NCI-H345 treated with DMSO at 0.1 percent for 48 hours (cell line): Measurements from ENCODE around the gene GYS2.
"Not testable (repeated sequence)": the region's sequence is repeated elsewhere in the genome, so short reads cannot be mapped to it uniquely, and the experiment has no call there.

Experiments
- DNase-seq: peaks from one replicate; lab custom pipeline; 2025; ENCODE audit not compliant: unreplicated experiment; lab: John Stamatoyannopoulos, UW

The GYS2 gene

DNA sequence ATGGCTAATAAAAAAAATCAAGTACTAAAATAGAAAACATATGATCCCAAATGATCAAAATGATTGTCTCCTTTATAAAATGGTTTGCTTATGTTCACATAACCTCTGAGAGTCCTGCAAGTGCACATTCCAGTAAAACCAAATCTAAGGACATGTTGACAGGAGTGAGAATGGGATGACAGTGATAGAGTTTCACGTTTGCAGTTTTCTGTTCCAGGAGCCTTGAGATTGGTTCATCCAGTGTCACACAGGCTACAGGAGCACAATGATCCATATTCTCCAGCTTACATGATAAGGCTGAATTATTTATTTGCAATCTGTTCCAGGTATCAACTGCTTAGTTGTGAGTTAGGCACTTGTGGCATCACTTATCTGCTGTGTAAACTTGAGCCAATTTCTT, 1.5 kb upstream of the GYS2 start:
- DNase-seq: no peak

DNA sequence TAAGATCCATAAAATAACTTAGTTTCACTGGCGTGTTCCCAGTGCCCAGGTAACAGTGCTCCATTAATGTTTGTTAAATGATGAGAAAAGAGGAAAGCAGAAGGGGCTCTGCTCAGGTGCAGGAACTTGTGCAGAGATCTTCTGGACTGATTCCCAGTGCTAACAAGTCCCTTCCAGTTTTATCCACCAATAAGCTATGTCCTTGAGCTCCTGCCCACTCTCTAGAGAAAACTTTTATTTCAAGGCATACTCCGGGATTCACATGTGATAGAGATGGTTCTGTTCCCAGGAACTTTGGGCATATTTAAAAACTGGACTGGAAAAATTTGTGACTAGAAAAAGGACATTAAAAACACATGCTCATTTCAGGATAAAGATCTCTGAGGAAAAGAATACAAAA, 1.9 kb downstream of the GYS2 start:
- DNase-seq: no peak

DNA sequence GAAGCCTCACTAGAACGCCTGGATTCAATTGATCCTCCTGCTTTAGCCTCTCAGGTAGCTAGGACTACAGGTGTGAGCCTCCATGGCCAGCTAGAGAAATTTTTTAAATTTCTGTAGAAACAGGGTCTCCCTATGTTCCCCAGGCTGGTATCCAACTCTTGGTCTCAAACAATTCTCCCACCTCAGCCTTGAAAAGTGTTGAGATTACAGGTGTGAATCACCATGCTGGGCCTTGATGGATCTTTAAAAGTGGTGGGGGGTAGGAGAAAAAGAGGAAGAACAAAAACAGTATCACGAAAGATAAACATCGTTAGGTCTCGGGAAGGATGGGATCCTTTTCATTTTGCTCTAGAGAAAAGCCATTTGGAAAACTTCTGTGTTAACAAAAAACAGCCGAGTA, 4.5 kb downstream of the GYS2 start:
- no peak for DNase-seq

DNA sequence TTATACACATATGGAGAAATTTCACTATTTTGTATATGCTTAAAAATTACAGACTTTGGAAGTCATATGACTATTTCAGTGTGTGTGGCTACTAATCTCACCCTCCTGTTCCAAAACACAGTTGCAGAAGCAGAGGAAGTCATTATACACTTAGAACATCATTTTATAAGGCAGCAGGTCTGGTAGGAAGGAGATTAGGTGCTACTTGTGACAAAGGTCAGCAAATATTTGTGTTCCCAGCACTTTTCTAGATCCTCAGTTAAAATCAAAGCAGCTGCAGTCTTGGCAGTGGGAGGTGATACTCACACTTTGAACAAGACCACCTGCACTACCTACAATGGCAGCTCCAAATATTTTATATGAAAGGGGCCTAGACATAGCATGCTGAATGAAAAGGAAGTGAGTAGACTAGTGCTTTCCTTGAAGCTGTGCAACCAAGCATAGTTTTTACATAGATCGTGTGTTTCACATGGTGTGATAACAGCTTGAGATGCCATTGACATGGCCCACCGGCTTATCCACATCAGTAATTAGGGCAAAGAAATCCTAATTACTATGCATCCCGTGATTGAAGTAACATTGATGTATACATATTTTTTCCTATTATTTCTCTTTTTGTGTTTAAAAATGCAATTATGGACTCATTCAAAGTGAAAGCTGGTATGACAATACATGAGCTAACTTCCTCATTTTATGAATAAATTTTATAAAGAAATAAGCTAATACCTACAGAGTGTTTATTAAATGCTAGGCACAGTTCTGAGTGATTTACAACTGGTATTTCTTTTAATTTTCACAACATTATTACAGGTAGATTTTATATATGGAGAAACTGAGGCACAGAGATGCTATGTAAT, 5.3 kb downstream of the GYS2 start:
- no peak for DNase-seq

DNA sequence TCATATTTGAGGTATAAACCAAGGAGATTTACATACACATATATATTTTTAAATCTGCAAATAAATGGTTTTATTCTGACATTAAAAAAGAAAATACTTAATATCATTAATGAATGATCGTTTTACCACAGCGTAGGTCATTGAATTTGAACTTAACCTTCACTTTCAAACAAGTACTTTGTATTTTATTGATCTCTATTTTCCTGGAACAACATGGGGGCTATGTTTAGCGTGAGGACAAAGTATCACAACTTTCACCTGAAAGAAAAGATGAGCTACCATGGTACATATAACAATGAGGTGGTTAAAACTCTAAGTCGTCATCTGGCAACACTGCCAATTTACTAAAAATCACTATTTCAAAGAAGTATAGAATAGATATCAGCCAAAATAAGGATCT, 6.0 kb downstream of the GYS2 start:
- DNase-seq: no peak

DNA sequence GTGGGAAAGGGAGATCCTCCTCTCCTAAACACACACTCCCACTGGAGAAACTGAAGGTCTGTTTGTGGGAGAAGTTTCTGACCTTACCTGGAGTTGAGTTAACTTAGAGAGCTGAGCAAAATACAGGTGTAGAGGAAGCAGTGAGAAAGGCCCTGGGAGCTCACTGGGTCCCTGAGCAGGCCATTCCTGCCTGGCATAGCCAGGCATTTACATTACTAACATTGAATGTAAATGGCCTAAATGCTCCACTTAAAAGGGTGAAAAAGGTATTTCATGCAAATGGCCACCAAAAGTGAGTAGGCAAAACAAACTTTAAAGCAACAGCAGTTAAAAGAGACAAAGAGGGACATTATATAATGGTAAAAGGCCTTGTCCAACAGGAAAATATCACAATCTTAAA, 9.3 kb downstream of the GYS2 start:
- not testable (repeated sequence) for DNase-seq

DNA sequence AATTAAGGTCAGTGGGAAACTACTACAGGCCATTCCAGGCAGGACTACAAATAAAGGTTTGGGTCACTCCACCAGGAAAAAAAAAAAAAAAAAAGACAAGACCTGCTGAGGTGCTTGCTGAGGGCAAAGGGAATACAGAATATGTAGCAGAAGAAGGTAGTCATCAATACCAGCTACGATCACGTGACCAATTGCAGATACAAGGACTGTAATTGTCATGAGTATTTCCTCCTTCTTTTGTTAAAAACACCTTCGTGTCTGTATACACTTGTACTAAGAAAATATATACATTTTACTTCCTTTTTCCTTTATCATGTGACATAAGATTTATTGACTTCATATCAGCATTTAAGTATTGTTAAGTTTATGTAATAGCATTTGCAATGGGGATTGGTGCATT, 19.2 kb downstream of the GYS2 start:
- DNase-seq: no peak

DNA sequence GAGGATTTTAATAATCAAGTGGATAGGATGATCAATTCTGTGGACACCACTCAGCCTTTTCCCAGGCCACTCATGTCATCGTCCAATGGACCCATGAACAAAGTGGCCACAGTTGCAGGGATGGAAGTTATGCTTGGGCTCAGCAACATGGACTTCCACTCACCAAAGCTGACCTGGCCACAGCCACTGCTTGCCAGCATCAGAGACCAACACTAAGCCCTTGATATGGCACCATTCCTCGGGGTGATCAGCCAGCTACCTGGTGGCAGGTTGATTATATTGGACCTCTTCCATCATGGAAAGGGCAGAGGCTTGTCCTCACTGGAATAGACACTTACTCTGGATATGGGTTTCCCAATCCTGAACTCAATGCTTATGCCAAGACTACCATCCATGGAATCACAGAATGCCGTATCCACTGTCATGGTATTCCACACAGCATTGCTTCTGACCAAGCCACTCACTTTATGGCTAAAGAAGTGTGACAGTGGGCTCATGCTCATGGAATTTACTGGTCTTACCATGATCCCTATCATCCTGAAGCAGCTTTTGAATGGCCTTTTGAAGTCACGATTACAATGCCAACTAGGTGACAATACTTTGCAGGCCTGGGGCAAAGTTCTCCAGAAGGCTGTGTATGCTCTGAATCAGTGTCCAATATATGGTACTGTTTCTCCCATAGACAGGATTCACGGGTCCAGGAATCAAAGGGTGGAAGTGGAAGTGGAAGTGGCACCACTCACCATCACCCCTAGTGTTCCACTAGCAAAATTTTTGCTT, 20.1 kb downstream of the GYS2 start:
- not testable (repeated sequence) for DNase-seq

DNA sequence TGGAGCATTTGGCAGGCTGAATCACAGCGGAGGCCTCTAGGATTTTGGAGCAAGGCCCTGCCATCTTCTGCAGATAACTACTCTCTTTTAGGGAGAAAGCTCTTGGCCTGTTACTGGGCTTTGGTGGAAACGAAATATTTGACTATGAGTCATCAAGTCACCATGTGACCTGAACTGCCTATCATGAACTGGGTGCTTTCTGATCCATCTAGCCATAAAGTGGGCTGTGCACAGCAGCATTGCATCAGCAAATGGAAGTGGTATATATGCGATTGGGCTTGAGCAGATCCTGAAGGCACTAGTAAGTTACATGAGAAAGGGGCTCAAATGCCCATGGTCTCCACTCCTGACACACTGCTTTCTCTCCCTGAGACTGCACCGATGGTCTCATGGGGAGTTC, 21.1 kb downstream of the GYS2 start:
- DNase-seq: no peak

DNA sequence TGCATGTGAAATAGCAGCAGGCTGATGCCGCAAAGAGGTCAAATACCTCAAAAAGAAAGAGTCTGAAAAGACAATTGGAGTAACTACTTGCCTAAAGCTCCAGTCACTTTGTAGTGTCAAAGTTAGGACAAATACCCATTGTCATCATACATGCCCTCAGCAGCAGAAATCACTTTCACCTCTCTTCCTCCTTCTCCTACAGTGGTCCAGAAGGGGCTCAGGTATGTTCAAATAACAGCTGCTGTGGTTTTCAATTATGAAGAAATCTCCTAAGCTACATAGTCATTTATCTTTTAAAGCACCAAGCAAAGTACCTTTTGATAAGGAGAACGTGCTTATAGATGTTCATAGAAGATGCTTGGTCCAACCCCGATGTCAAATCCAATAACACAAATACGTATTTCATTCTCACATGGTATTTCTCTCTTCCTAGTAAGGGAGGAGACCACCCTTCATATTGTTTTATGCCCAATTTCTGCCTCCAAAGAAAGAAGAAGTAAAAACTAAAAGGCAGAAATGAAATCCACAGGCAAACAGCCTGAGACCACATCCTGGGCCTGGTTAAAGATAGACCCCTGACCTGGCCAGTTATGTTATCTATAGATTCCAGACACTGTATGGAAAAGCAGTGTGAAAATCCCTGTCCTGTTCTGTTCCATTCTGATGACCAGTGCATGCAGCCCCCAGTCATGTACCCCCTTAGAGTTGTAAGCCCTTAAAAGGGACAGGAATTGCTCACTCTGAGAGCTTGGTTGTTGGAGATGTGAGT, 23.7 kb downstream of the GYS2 start:
- no peak for DNase-seq

DNA sequence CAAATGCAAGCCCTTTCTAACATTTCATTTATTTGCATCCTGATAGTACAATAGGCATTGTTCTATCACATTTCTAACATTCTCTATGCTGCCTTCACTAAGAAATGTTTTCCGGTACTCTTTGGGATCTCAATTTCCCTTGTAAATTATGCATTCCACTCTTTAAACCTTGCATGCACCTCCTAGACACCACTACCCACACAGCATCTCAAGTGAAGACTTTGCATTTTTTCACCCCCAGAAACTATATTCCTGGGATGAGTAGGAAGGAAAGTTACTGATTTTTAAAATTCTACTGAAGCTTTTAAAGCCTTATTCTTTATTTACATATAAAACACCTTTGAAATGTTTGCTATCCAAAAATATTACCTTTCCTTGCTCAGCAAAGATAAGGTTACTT, 27.1 kb downstream of the GYS2 start:
- DNase-seq: no peak

DNA sequence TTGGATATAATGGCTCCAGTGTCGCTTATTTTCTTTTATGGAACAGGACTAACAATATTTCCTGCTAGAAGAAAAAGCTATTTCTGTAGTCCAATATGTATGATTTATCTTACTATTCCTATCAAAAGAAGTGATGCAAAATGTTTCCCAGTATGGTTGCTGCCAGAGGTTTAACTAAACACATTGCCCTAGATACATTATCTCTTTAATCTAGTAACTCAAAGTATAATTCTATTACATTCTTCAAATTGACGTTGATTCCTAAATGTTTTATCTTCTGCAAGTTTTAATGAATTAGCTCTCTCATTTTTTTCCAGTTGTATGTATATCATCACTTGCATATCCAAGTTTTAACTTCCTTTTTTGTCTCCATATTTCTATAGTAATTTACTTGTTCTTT, 28.2 kb downstream of the GYS2 start:
- DNase-seq: no peak

DNA sequence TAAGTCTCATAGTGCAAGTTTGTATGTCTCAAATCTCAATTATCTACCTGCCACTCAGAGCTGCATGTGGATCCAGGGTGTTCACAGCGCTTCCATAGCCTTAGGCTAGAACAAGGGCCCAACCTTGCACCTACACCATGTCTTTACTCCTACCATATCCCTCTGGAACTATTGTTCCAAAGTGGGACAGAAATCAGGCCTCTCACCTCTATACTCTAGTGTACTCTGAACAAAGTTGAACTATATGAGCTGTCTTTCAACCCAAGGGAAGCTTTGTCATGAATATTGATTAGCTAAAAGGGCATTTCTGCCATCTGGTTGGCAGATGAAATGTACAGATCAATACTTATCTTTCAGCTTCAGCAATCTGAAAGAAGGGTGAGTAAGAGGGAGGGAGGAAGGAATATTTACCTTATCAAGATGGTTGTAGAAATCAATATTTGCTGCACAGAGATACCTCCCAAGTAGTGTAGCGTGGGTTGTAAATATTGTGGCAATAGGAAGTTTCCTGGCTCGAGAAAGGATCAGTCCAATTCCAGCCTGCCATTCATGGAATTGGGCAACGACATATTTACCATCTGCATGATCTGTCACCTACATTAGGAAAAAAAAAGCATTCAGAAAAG, 30.8 kb downstream of the GYS2 start:
- no peak for DNase-seq

DNA sequence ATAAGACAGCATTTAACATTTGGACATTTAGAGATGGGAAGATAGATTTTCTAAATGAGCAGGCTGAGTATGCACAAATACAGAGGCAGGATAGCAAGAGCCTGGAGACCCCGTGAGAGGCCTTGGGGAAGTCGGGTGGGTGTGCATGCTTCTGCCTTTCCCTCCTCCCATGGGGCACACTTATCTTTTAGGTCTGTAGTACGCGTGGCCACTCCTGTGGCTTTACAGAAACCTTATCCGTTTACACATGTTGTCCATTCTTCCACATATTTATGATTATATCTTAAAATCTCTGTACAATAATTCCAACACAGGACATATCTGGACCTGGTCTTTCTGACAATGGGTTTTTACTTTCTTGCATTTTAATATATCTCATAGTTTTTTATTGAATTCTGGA, 33.6 kb downstream of the GYS2 start:
- no peak for DNase-seq

DNA sequence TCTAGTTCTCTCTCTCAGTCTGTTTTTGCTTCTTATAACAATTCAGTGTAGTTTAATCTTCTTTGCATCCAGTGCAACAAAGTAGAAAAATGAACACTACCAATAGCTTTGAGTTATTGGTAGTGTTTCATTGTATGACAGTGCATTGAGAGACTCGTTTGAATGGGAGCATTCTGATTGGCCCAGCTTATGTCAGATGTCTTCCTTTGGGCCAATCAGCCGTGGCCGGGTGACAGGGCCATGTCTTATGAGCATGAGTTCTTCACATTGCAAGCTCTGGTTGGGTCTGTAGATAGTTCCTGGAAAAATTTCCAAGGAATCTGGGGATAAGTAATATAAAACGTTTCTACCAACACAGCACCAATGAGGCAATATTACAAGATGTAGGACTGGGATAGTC, 36.5 kb downstream of the GYS2 start:
- no peak for DNase-seq

DNA sequence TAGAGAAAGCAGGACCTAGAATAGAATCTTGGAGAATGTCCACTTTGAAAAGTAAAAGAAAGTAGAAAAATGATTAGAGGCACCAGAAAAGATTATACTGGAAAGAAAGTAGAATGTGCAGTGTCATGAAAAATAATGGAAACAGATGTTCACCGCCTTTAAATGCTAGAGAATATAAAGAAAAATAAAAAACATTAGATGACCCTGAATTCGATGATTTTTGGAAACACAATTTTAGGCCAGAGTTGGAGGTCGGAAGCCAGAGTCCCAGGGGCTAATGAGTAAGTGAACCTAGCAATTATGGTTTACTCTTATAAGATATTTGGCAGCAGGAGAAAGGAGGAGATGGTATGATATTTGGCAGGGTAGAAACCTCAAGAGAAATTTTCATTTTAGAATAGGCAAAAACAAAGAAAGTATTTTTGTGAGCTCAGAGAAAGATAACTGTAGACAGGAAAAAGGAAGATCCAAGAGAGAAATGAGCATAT, 37.7 kb downstream of the GYS2 start:
- DNase-seq: no peak

DNA sequence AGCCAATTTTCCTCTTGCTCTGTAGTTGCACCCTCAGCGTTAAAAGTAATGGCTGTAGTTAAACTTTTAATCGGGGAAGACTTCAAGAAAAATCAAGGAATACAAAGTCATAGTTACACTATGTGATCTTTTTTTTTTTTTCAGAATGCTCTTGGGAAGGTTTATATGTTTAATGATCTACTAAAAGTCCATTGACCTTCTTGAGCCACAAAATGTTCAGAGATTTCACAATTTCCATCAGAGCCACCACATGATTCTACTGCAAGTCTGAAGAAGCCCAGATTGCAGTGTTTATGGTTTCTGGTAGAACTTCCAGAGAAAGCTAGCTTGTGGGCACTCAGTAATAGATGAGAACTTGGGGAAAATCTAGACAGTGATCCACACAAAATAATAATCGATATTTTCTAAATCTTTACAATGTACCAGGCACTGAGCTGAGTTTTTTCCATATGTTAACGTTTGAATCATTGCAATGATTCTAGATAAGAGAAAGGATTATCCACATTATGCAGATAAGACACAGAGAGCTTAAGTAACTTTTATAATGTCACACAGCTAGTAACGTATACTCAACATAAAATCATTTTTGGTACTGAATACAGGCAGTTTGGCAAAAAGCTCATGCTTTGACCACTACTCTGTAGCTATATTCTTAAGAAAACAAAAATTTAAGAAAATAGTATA, 38.3 kb downstream of the GYS2 start:
- DNase-seq: no peak

DNA sequence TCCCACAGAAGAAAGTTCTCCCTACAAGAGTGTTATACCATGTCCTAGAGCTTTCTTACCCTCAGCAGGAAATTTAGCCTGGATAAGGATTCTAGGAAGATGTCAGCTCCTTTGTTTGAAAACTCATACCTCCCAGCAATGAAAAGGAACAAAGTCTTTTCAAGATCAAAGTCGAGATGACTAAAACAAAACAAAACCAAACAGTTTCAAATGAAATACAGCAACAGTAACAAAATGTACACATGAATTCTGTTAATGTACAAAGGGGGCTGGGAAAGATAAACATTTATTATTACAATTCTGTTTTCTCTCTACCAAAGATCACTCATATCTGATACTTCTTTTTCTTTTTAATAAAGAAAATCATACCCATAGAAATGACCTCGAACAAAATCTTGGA, 41.8 kb downstream of the GYS2 start:
- DNase-seq: no peak

DNA sequence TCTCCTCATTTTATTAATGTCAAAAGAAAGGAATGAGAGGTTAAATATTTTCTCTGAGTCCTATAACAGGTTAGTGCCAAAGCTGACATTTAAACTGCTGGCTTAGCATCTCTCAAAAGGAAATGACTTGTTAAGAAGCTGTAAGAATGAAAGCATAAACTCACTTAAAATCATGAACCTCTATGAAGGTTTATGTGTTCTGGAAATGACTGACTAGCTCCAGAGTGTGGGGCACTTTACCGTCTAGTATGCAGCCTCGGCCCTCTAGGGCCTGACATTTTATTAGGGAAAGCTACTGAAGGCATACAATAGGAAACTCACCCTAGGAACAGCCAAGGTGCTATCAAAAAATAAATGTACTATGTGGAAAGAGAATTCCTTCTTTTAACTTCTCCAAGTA, 43.5 kb downstream of the GYS2 start:
- no peak for DNase-seq

DNA sequence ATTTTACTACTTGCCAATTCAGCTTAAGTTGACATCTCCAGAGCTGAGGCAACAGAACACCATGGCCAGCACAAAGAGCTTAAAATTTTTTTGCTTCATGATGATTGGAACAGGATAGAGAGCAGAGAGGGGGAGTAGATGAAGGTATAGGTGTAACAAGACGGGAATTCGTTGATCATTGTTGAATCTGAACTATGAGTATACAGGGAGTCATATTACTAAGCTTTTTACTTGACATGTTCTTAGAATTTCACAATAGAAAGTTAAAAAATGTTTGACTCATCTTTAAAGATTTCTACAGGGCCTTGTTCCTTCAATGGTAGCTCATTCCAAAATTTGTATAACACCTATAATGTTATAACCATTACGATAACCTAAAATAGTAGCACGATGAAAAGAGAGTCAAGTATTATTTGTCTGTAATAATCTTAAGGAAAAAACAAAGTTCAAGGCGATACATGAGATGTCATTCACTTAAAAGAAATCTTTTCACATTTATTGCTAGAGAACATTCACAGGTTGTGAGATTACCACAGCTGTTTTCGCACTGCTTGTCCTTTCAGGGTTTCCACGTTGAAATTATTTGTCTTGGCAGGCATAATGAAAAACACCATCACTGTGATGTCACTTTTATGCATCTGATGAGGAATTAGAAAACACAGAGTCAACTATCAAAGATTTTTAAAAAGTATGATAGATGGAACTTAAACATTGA, 44.6 kb downstream of the GYS2 start:
- DNase-seq: no peak
